ENCODE data around the gene ERCC2.
A peak's percentile ranks its signal among the peaks of the same experiment; 100 is the strongest.
"Not testable (repeated sequence)": the region's sequence is repeated elsewhere in the genome, so short reads cannot be mapped to it uniquely, and the experiment has no call there.

ERCC2 gene

GRCh38 chr19:45327404-45328143 is 42.8 kb downstream of the ERCC2 start:
- DNase-seq, result no peak

GRCh38 chr19:45324349-45324907 is 45.9 kb downstream of the ERCC2 start:
- DNase-seq, result no peak

- no peak for DNase-seq
Observed at GRCh38 chr19:45323671-45324081, 46.7 kb downstream of the ERCC2 start.

- no peak for DNase-seq
Observed at GRCh38 chr19:45322744-45323281, 47.6 kb downstream of the ERCC2 start, which contains the start of gene CKM. Gene CKM, minus strand, starts transcription at chr19:45322875. Its CDS starts 3,162 bp downstream, at chr19:45319713.

GRCh38 chr19:45322311-45322710 is 48.1 kb downstream of the ERCC2 start:
- peak; percentile 60 for DNase-seq

- DNase-seq, result no peak
Observed at GRCh38 chr19:45321848-45322247, 48.5 kb downstream of the ERCC2 start.

GRCh38 chr19:45320997-45321775 is 49.2 kb downstream of the ERCC2 start:
- no peak for DNase-seq

GRCh38 chr19:45315304-45315703 is 55.1 kb downstream of the ERCC2 start:
- DNase-seq, result no peak

- no peak for DNase-seq
Observed at GRCh38 chr19:45314708-45315245, 55.6 kb downstream of the ERCC2 start.

GRCh38 chr19:45312285-45312684 is 58.1 kb downstream of the ERCC2 start:
- DNase-seq, result not testable (repeated sequence)

- no peak for DNase-seq
Observed at GRCh38 chr19:45311621-45312020, 58.8 kb downstream of the ERCC2 start.

GRCh38 chr19:45309322-45309721 is 61.1 kb downstream of the ERCC2 start:
- not testable (repeated sequence) for DNase-seq

- DNase-seq, result no peak
Observed at GRCh38 chr19:45307361-45307760, 63.0 kb downstream of the ERCC2 start.

GRCh38 chr19:45306518-45307027 is 63.8 kb downstream of the ERCC2 start:
- DNase-seq, result peak; percentile 88

GRCh38 chr19:45306040-45306439 is 64.3 kb downstream of the ERCC2 start:
- no peak for DNase-seq

- DNase-seq, result no peak
Observed at GRCh38 chr19:45305421-45305820, 65.0 kb downstream of the ERCC2 start.

GRCh38 chr19:45305007-45305406 is 65.4 kb downstream of the ERCC2 start:
- no peak for DNase-seq

GRCh38 chr19:45304141-45304926 is 66.0 kb downstream of the ERCC2 start:
- DNase-seq, result no peak

GRCh38 chr19:45303269-45304060 is 66.9 kb downstream of the ERCC2 start:
- DNase-seq, result no peak

GRCh38 chr19:45302416-45302815 is 68.0 kb downstream of the ERCC2 start:
- DNase-seq, result no peak

Data from NCI-H2171 (cell line).